Forelimb muscle (tissue), 1 donor: ENCODE data around the gene CCSER1. TPM values are rescaled to one million over a fixed set of nuclear protein-coding genes. Genes with fewer than 3 reads are reported as not detected.
"Not testable (repeated sequence)": the region's sequence is repeated elsewhere in the genome, so short reads cannot be mapped to it uniquely, and the experiment has no call there.

ENCODE experiments used
- DNase-seq: peaks from one replicate; pipeline ENCODE4 v3.0.0-alpha.2; 2013; ENCODE audit warnings: low read depth
- polyA plus RNA-seq: library from polyadenylated mRNA; unstranded; fragments of 120-200 nt; gene quantifications from one replicate; pipeline ENCODE4 v1.2.1, GENCODE V29; 2013; ENCODE audit not compliant: insufficient read length

The CCSER1 gene
- polyA plus RNA-seq, 1 donor, result 0.22 TPM

GRCh38 chr4:91280551-91281290 is 1153.5 kb downstream of the CCSER1 start:
- DNase-seq, result no peak

GRCh38 chr4:91282217-91282616 is 1155.0 kb downstream of the CCSER1 start:
- no peak for DNase-seq

- DNase-seq, result no peak
Measured at GRCh38 chr4:91283726-91284230, 1156.6 kb downstream of the CCSER1 start.

- no peak for DNase-seq
Measured at GRCh38 chr4:91284480-91284879, 1157.3 kb downstream of the CCSER1 start.

- no peak for DNase-seq
Measured at GRCh38 chr4:91285487-91285886, 1158.3 kb downstream of the CCSER1 start.

- no peak for DNase-seq
Measured at GRCh38 chr4:91288702-91289311, 1161.6 kb downstream of the CCSER1 start.

GRCh38 chr4:91298156-91298700 is 1171.0 kb downstream of the CCSER1 start:
- no peak for DNase-seq

GRCh38 chr4:91298824-91299223 is 1171.6 kb downstream of the CCSER1 start:
- no peak for DNase-seq

GRCh38 chr4:91302120-91302519 is 1174.9 kb downstream of the CCSER1 start:
- no peak for DNase-seq

- no peak for DNase-seq
Measured at GRCh38 chr4:91304292-91304691, 1177.1 kb downstream of the CCSER1 start.

- no peak for DNase-seq
Measured at GRCh38 chr4:91317434-91317833, 1190.2 kb downstream of the CCSER1 start.

- DNase-seq, result no peak
Measured at GRCh38 chr4:91319556-91320268, 1192.5 kb downstream of the CCSER1 start.

GRCh38 chr4:91322961-91323360 is 1195.8 kb downstream of the CCSER1 start:
- no peak for DNase-seq

GRCh38 chr4:91325495-91325894 is 1198.3 kb downstream of the CCSER1 start:
- DNase-seq, result no peak

- DNase-seq, result not testable (repeated sequence)
Measured at GRCh38 chr4:91326167-91326566, 1199.0 kb downstream of the CCSER1 start.

- no peak for DNase-seq
Measured at GRCh38 chr4:91330555-91331137, 1203.5 kb downstream of the CCSER1 start.

GRCh38 chr4:91340822-91341221 is 1213.6 kb downstream of the CCSER1 start:
- no peak for DNase-seq

GRCh38 chr4:91345632-91346031 is 1218.4 kb downstream of the CCSER1 start:
- DNase-seq, result no peak

- DNase-seq, result not testable (repeated sequence)
Measured at GRCh38 chr4:91356496-91356895, 1229.3 kb downstream of the CCSER1 start.

GRCh38 chr4:91358016-91358415 is 1230.8 kb downstream of the CCSER1 start:
- DNase-seq, result not testable (repeated sequence)

- DNase-seq, result not testable (repeated sequence)
Measured at GRCh38 chr4:91358621-91359020, 1231.4 kb downstream of the CCSER1 start.
